TTC549 (cell line): ENCODE measurements around the gene UNC119B.
A peak's percentile ranks its signal among the peaks of the same experiment; 100 is the strongest.

Experiments used
- FAIRE-seq: peaks from 2 replicates; lab custom pipeline; 2012; peaks lifted over from hg19 to GRCh38; lab: Jason Lieb, UNC

UNC119B gene

GRCh38 chr12:120688527-120689071 is 21.7 kb upstream of the UNC119B start:
- FAIRE-seq, result no peak

DNA sequence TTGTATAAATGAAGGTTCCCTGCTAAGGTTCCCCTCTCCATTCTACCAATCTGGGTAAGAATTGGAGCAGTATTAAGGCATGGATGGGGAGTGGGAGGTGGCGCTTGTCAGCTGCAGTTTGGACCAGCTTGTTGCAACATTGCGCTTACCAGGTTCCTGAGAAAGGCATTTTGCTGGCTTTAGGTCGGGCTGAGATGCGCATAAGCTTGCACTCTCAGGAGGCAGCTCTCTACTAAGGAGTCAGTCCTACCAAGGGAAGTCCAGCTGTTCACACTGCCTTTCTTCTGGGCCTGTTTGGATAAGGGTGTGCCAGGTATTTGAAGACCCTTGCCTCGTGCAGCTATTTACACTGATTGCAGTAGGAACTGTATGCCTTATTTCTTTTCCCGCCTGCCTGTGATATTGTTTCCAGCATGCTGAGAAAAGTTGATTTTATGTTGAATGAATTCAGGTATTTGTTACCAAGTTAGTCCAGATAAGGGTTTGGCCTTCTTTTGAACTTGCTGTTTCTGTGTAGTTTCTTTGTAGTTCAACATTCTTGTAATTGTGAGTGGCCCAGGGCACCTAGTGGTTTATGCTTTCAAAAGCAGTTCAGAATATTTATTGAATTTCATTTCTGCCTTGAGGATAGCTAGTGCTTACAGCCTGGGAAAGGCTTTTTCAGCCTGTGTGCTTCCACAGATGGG is 20.7 kb upstream of the UNC119B start:
- FAIRE-seq, result no peak

DNA sequence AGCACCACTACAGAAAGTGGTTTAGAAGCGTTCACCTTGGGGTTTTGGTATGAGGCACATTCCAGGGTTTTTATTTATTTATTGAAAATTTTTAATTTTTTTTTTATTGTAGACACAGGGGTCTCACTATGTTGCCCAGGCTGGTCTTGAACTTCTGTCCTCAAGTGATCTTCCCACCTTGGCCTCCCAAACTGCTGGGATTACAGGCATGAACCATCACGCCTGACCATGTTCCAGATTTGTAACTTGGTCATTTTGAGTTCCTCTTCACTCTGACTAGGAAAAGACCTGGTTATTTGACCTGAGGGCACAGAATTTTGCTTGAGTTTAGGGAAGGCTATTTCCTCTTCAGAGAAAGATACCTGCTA is 20.2 kb upstream of the UNC119B start:
- no peak for FAIRE-seq

- no peak for FAIRE-seq
Observed at GRCh38 chr12:120690978-120691377, 19.3 kb upstream of the UNC119B start.

GRCh38 chr12:120692524-120693033 is 17.7 kb upstream of the UNC119B start:
- no peak for FAIRE-seq

GRCh38 chr12:120693848-120694247 is 16.4 kb upstream of the UNC119B start:
- no peak for FAIRE-seq

DNA sequence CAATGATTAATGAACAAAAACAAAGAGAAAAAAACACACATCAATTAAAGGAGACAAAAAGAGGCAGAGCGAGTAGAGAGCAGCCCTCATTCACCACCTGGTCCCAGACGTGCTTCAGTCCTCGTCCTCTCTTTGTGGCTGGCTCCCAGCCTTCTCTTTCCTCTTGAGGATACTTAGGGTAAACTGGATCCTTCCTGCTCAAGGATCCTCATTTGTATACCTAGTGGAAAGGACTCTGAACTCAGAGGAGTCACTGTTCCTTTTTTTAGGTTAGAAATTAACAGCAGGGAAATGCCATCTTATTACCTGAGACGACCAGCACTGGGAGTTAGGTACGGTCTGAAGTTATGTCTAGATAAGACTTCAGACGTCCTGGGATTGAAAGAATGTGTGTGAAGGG is 13.6 kb upstream of the UNC119B start:
- FAIRE-seq, result no peak

GRCh38 chr12:120697344-120697743 is 12.9 kb upstream of the UNC119B start:
- FAIRE-seq, result no peak

DNA sequence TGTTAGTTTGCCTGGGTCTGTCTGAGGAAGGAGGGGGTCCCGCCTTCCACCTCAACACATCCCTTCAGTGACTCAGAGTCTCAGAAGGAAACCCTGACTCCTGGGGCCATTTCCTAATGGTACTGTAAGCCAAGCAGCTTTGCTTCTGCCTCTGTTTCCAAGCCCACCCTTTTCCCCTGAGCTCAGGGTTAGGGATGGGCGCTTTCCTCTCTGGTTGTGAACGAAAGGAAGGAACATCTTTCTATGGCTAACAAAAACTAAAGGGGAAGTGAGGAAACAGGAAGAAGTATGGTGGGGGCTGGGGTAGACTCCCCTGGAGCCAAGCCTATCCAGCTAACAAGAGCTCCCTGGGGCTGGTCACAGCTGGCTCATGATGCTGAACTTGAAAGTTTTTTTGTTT is 11.6 kb upstream of the UNC119B start:
- no peak for FAIRE-seq

- no peak for FAIRE-seq
Observed at GRCh38 chr12:120699553-120699952, 10.7 kb upstream of the UNC119B start.

- FAIRE-seq, result no peak
Observed at GRCh38 chr12:120700886-120701285, 9.4 kb upstream of the UNC119B start.

DNA sequence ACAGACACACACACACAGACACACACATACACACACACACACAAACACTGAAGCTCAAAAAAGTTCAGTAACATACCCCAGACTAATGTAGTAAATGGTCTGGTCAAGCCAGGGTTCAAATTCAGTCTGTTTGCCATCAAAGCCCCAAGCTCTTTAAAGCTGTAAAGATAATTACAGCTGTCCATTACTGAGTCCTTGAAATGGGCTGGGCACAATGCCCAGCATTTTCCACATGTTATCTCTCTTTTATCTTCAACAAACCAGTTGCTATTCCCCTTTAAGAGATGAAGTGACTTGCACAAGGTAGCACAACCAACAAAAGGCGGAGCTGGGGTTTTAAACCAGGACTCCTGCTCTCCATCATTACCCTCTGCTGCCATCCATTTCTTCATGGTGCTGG is 7.6 kb upstream of the UNC119B start:
- no peak for FAIRE-seq

DNA sequence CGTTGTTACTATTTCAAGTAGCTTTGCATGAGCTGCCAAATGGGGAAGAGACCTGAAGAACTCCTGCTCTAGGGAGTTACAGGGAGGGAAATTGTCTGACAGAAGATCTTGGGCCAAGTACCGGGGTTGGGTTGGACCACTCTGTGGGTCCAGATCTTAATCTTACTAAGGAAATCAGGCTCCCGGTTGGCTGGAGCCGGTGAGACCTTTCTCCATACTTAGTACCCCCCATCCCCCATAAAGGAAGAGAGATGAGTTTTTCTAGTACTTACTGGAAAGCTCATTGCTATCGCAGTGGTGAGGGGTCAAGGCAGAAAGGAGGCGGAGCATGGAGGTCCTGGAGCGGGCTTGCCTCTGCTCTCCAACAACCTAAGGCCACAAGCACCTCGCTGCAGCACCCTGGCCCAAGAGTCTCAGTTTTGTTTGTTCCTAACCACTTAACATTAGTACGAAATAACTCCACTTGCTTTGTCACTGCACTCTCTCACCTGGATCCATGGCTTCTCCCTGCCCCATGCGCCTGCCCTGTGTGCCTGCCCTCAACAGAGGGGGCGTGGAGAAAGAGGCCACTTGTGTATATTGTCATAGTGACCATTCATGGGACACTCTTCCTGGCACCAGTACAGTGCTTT is 6.8 kb upstream of the UNC119B start:
- FAIRE-seq, result no peak

GRCh38 chr12:120705618-120706017 is 4.6 kb upstream of the UNC119B start:
- no peak for FAIRE-seq

DNA sequence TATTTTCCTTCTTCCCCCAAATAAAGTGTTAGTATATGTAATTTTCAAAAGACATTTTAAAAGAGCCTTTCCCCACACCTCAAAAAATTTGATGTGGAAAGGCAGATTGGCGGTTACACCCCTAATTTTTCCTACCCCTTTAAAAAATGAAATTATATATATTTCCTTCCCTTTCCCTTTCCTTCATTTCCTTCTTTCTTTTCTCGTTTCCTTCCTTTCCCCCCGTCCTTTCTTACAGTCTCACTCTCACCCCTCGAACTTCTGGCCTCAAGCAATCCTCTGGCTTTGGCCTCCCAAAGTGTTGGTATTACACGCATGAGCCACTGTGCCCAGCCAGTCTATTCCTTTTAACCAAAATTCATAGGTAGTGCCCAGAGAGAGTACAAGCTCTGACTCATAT is 4.2 kb upstream of the UNC119B start:
- no peak for FAIRE-seq

DNA sequence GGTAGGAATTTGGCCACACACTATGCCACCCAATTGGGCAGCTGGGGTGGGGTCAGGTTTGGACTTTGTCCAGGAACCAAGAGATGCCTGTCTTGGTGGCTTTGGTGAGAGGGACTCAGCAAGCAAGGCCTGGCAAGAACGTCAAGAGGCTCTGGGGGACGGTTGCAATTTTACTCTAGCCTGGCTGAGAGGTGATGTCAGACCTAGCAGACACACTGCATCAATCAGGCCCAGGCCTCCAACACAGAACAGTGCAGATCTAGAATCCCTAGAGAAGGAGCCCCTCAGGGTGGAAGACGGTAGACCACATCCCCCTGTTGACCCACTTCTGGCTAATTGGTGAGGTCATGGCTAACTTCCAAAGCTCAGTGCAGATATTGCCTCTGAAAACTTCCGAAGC is 1.6 kb upstream of the UNC119B start:
- no peak for FAIRE-seq

DNA sequence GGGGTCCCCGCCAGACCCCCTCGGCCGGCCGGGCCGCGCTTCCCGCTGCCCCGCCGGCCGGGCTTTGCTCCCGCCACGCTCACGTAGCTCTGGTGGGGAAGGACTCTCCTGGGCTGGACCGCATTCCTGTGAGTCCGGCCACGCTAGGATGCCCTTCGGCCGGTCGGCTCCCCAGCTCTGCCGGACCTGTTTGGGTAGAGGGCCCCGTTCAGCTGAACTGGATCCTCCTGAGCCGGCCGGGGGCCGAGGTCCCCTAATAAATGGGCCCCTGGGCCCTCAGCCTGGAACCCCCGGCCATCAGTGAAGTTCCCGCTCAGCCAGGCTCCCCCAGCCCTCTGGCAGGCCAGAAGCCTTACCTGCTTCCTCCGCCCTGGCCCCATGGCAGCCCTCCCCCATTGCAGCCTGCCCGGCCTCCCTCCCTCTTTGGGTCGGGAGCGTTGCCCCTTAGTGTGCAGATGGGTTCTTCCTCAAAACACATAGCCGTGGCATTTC is 593 bp downstream of the UNC119B start:
- no peak for FAIRE-seq

DNA sequence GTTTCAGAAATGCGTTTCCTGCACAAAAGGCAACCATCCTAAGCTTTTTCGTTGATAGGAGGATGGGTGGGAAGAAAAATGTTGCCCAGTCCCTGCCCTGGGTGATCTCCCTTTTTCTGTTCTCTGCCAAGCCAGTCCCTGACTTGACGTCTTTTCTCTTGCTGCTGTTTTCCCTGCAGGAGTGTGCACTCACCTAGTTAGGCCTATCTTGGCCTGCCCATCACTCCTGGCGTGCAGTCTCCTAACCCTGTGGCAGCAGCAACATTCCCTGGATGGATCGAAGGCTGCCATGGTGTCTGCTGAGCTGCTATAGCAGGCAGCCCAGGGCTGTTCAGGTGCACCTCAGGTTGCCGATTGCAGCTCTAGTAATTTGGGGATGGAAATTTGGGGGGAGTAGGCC is 1.2 kb downstream of the UNC119B start:
- no peak for FAIRE-seq

DNA sequence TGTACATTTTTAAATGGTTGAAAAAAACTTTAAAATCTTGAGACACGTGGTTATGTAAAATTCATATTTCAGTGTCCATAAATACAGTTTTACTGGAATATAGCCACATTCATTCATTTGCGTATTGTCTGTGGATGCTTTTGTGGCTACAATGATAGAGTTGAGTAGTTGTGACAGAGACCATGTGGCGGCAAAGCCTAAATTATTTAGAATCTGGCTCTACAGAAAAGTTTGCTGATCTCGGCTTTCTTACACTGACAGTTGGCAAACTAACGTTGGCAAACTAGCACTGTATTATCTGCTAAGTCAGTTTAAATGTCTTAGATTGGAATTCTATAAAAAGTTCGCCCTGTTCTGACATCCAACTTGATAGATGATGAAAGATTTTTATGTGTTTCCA is 2.4 kb downstream of the UNC119B start:
- FAIRE-seq, result no peak

GRCh38 chr12:120713861-120714482 is 3.7 kb downstream of the UNC119B start:
- FAIRE-seq, result peak; percentile 53

GRCh38 chr12:120718055-120718454 is 7.8 kb downstream of the UNC119B start:
- FAIRE-seq, result no peak

GRCh38 chr12:120719072-120719471 is 8.8 kb downstream of the UNC119B start:
- FAIRE-seq, result no peak
